Sigmoid colon (tissue), 7 donors: ENCODE results near the gene SGSM2. TPM values are rescaled to one million over a fixed set of nuclear protein-coding genes. Genes with fewer than 3 reads are reported as not detected.

Experiments used
- DNase-seq: peaks from one replicate; pipeline ENCODE4 v3.0.0-alpha.2; 2019
- H3K27ac ChIP-seq, 4 donors: fragments of 200-600 bp; sonication (generic); one replicate each; pipeline ENCODE4 v1.5.1; 2016 to 2019; ENCODE audit warnings: mild to moderate bottlenecking in 1 of 4
- H3K27me3 ChIP-seq, 3 donors: fragments of 200-600 bp; sonication (generic); one replicate each; pipeline ENCODE4 v1.5.1; 2019; ENCODE audit warnings: mild to moderate bottlenecking in 1 of 3
- H3K36me3 ChIP-seq, 4 donors: fragments of 200-600 bp; sonication (generic); one replicate each; pipeline ENCODE4 v1.5.1; 2016 to 2019
- H3K4me1 ChIP-seq, 4 donors: fragments of 200-600 bp; sonication (generic); one replicate each; pipeline ENCODE4 v1.5.1; 2017 to 2019
- H3K4me3 ChIP-seq, 4 donors: fragments of 200-600 bp; sonication (generic); one replicate each; pipeline ENCODE4 v1.5.1; 2017 to 2019; ENCODE audit warnings: mild to moderate bottlenecking in 2 of 4, moderate library complexity in 1 of 4
- H3K9me3 ChIP-seq, 4 donors: fragments of 200-600 bp in 3 of 4; sonication (generic) in 3 of 4; one replicate each; pipeline versions ENCODE4 v1.5.1 to v1.6.1; 2013 to 2019
- EP300 ChIP-seq, 4 donors: sonication (generic); formaldehyde crosslinking; IDR thresholded peaks; one replicate each; pipeline ENCODE4 v1.6.1; 2017; ENCODE audit warnings: antibody characterized with exemption in 4 of 4
- POLR2A ChIP-seq, 2 donors: fragments of 450-650 bp; IDR thresholded peaks; one replicate each; pipeline ENCODE4 v1.6.1; 2016; ENCODE audit warnings: antibody characterized with exemption in 2 of 2, mild to moderate bottlenecking in 2 of 2, moderate library complexity in 2 of 2
- POLR2AphosphoS5 ChIP-seq, 4 donors: sonication (generic); formaldehyde crosslinking; IDR thresholded peaks; one replicate each; pipeline ENCODE4 v1.6.1; 2017; ENCODE audit warnings: antibody characterized with exemption in 4 of 4
- WGBS, 2 donors: extraction: QIAGEN DNeasy Blood & Tissue Kit; methylation state at CpG; one replicate each; pipeline ENCODE4 v1.1.7; 2013; 5-methylcytosine and 5-hydroxymethylcytosine counted together
- intact Hi-C: fragments of 100-400 bp; cut with DNase I; formaldehyde crosslinking; loops from one replicate; pipeline ENCODE4 v1.15.1; 2023
- polyA plus RNA-seq, 3 donors: library from polyadenylated mRNA; stranded (reverse); fragments of 200-250 nt; gene quantifications; one replicate each; pipeline ENCODE4 v1.2.3, GENCODE V29; 2013
- total RNA-seq, 4 donors: library from RNA; depleted of rRNA; stranded (reverse); fragments of >200 nt; gene quantifications; one replicate each; pipeline ENCODE4 v1.1.0, GENCODE V29; 2016
- TF ChIP-seq, protein P1 (sequence below), 4 experiments: fragments of 450-650 bp in 3 of 4; fragments of 200-600 bp in 1 of 4; IDR thresholded peaks; one replicate each; pipeline ENCODE4 v1.5.1; 2016 to 2019; ENCODE audit warnings: antibody characterized with exemption in 4 of 4, mild to moderate bottlenecking in 3 of 4, moderate library complexity in 2 of 4
- donor health status: healthy with polysubstance abuse.
- donor health status: Bipolar disorder and iron deficiency.
- donor health status: healthy.

Gene SGSM2
- total and polyA plus RNA-seq, 7 donors: 6.2 to 79.8 (median 43.9) TPM

DNA sequence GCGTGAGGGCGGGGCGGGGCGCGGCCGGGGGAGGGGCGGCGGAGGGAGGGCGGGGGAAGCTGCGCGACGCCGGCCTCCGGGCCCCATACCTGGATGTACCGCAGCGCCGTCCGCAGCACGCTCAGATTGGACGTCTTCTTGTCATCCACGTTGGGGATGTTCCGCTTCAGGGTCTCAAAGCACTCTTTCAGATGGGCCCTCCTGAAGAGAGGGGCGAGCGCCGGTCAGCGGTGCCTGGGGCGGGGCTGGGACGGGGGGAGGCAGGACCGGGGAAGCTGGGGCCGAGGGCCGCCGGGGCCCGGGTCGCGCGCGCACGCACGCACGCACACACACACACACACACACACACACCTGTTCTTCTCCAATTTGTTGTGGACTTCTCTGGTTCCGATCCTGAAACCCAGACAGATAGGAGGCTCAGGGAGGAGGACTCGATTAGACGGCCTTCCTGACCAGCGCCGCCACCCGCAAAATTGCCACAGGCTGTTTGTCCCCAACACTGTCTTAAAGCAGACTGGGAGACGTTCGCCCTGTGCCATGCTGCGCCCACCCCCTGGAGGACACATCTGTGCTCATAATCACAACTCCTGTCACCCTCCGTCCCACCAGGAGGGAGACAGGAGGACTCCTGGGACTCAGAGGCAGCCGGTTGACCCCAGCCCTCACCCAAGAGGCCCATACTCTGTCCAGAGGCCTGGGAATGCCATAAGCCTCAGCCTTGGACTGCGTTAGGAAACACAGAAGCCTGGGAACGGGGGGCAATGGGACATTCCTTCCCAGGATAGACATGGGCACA lies 56.9 kb downstream of the SGSM2 start:
- DNase-seq: peak; percentile 72
- WGBS, 2 donors: 21% methylated on average over 53 of the region's 53 CpGs
- H3K4me3 ChIP-seq: peak overlapping the region; percentile 5 to 80 (median 66)
- peaks cover 3 to 89% (median 74%) of the 10 kb centered on the region in 4 donors for H3K4me1 ChIP-seq
- H3K27me3 ChIP-seq: no peaks in the 10 kb centered on the region
- TF ChIP-seq, protein P1, sequence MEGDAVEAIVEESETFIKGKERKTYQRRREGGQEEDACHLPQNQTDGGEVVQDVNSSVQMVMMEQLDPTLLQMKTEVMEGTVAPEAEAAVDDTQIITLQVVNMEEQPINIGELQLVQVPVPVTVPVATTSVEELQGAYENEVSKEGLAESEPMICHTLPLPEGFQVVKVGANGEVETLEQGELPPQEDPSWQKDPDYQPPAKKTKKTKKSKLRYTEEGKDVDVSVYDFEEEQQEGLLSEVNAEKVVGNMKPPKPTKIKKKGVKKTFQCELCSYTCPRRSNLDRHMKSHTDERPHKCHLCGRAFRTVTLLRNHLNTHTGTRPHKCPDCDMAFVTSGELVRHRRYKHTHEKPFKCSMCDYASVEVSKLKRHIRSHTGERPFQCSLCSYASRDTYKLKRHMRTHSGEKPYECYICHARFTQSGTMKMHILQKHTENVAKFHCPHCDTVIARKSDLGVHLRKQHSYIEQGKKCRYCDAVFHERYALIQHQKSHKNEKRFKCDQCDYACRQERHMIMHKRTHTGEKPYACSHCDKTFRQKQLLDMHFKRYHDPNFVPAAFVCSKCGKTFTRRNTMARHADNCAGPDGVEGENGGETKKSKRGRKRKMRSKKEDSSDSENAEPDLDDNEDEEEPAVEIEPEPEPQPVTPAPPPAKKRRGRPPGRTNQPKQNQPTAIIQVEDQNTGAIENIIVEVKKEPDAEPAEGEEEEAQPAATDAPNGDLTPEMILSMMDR (IDR thresholded peaks at IDR 0.05): no peak
- TF ChIP-seq POLR2AphosphoS5 (IDR thresholded peaks at IDR 0.05): peak in 3 of 4 donors; percentile 6 to 70 (median 48)
- H3K36me3 ChIP-seq: no peaks in the 10 kb centered on the region
- H3K27ac ChIP-seq: peak overlapping the region; percentile 97 to 100 (median 98)
- no peaks in the 10 kb centered on the region for H3K9me3 ChIP-seq
- intact Hi-C loops: loop anchor here (1.0 kb wide), 1 partner anchor 7 kb away; the partner anchor contains the start of gene MNT

DNA sequence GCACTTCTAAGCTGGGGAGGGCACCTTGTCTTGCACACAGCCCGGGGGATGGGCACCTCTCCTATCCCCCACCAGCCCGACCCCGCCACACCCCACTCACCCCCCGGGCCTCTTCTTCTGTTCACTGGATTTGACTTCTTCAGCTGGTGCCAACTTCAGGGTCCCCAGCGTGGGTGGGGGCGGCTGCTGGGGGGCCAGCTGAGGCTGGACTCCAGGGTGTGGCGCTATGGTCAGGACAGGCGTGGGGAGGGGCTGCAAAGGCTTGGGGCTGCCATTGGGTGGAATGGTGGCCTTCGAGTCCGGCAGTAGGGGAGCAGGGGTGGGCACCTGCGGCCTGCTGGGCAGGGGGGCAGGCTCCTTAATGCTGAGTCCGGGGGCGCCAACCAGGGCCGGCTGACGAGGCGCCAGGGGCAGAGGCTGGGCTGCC lies 57.5 kb downstream of the SGSM2 start:
- H3K36me3 ChIP-seq: no peaks in the 10 kb centered on the region
- peak; percentile 67 for DNase-seq
- intact Hi-C loops: no loop called here
- H3K27ac ChIP-seq: peak overlapping the region; percentile 97 to 100 (median 98)
- H3K9me3 ChIP-seq: no peaks in the 10 kb centered on the region
- no peak for TF ChIP-seq POLR2A (IDR thresholded peaks at IDR 0.05)
- TF ChIP-seq, protein P1 (IDR thresholded peaks at IDR 0.05): no peak
- TF ChIP-seq EP300 (IDR thresholded peaks at IDR 0.05): no peak
- TF ChIP-seq POLR2AphosphoS5 (IDR thresholded peaks at IDR 0.05): no peak
- no peak overlapping the region for H3K4me3 ChIP-seq
- 87 to 92% methylated on average over 16 of the region's 16 CpGs for WGBS, 2 donors
- no peaks in the 10 kb centered on the region for H3K27me3 ChIP-seq
- H3K4me1 ChIP-seq: peaks cover 3 to 88% (median 71%) of the 10 kb centered on the region in 4 donors

DNA sequence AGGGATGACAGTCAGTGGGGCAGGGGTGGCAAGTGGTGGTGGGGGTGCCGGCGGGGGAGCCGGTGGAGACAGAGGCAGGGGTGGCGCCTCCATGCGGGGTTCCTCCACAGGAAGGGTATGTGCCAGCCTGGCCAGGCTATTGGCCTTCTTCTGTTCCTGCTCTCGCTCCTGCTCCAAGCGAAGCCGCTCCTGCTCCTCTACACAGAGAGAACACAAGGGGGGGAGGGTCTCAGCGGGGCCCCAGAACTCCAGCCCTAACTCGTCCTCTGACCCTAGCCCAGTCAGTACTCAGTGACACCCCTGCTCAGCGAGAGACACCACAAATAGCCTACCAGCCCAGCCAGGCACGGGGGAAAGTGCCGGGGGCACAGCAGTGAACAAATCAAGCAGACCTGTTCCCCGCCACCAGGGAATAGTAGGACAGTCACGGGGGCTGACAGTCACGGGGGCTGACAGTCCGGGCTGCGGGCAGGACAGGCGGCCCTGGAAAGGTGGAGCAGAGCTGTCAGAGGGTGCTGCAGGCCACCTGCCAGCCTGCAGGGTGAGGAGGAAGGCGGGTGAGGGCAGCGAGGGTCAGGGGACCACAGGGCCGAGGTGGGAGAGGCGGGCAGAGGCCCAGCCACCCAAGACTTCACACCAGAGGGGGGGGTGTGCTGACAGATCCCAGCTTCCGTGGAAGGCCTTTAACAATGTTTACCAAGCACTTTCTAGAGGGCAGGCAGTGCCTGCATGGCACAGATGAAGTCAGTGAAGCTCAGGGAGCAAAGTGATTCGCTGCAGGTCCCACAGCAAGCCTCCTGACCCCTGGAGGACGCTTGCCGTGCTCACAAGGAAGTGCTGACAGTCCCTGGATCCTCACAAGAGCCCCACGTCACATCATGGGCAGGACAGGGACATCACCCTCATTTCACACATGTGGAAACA lies 58.2 kb downstream of the SGSM2 start:
- Histone ChIP-seq H3K9me3 (no peaks in the 10 kb centered on the region), H3K4me3 (peak overlapping the region in 2 of 4 donors; percentile 26 to 48), H3K27ac (peak overlapping the region; percentile 97 to 100 (median 98)), H3K4me1 (peaks cover 3 to 81% (median 64%) of the 10 kb centered on the region in 4 donors), H3K27me3 (no peaks in the 10 kb centered on the region), H3K36me3 (no peaks in the 10 kb centered on the region)
- WGBS, 2 donors: 73 to 80% methylated on average over 28 of the region's 28 CpGs
- peak; percentile 72 for DNase-seq
- intact Hi-C loops: no loop called here
- TF ChIP-seq POLR2AphosphoS5 (IDR thresholded peaks at IDR 0.05) (peak in 1 of 4 donors; percentile 22), EP300 (IDR thresholded peaks at IDR 0.05) (no peak), POLR2A (IDR thresholded peaks at IDR 0.05) (peak in 1 of 2 donors; percentile 34)
- TF ChIP-seq, protein P1 (IDR thresholded peaks at IDR 0.05): no peak

DNA sequence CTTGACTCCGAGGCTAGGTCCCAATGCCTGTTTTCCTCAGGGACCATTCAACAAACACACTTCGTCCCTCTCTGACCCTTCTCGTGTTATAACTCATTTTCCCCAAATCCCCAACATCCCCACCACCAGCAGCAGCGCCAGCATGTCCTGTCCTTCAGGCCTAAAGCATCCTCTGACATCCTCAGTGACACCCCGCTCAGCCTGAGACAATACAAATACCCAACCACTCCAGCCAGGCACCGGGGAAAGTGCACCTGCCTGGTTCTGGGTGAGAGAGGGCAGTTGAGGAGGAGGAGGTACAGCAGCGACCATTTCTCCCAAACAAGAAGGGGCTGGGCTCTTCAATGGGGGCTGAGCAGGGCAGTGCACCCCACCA lies 58.9 kb downstream of the SGSM2 start:
- intact Hi-C loops: no loop called here
- WGBS, 2 donors: 44 to 59% methylated on average over 7 of the region's 7 CpGs
- TF ChIP-seq, protein P1 (IDR thresholded peaks at IDR 0.05): no peak
- TF ChIP-seq EP300 (IDR thresholded peaks at IDR 0.05): no peak
- no peak for TF ChIP-seq POLR2AphosphoS5 (IDR thresholded peaks at IDR 0.05)
- TF ChIP-seq POLR2A (IDR thresholded peaks at IDR 0.05): no peak
- no peaks in the 10 kb centered on the region for H3K36me3 ChIP-seq
- peak; percentile 67 for DNase-seq
- H3K9me3 ChIP-seq: no peaks in the 10 kb centered on the region
- H3K27ac ChIP-seq: peak overlapping the region; percentile 97 to 100 (median 98)
- no peaks in the 10 kb centered on the region for H3K27me3 ChIP-seq
- peaks cover 6 to 74% (median 57%) of the 10 kb centered on the region in 4 donors for H3K4me1 ChIP-seq
- H3K4me3 ChIP-seq: peak overlapping the region; percentile 18 to 48 (median 31)
